WERI-Rb-1 (cell line): ENCODE results near the gene NBEA.

ENCODE experiments used
- DNase-seq: peaks from one replicate; pipeline ENCODE4 v3.0.0-alpha.2; 2020
- H3K27ac ChIP-seq: fragments of 250-450 bp; sonication (Bioruptor Pico); 2 replicates; pipeline ENCODE4 v1.5.1; 2020; ENCODE audit warnings: mild to moderate bottlenecking, moderate library complexity
- H3K27me3 ChIP-seq: fragments of 250-450 bp; sonication (Bioruptor Pico); 2 replicates; pipeline ENCODE4 v1.5.1; 2021; ENCODE audit warnings: mild to moderate bottlenecking, low read depth, moderate library complexity; ENCODE audit not compliant: insufficient read depth, severe bottlenecking
- H3K36me3 ChIP-seq: fragments of 250-450 bp; sonication (Bioruptor Pico); 2 replicates; pipeline ENCODE4 v1.5.1; 2020; ENCODE audit warnings: mild to moderate bottlenecking, moderate library complexity
- H3K4me3 ChIP-seq: 2 replicates; pipeline ENCODE4 v1.5.1; 2011; ENCODE audit warnings: low read depth, mild to moderate bottlenecking, control low read depth, low read length
- H3K9me3 ChIP-seq: fragments of 250-450 bp; sonication (Bioruptor Pico); 2 replicates; pipeline ENCODE4 v1.5.1; 2021; ENCODE audit warnings: mild to moderate bottlenecking, moderate library complexity; ENCODE audit not compliant: severe bottlenecking
- TF ChIP-seq, protein P1 (sequence below): IDR thresholded peaks from 2 replicates; pipeline ENCODE4 v1.5.1; 2011; ENCODE audit warnings: low read depth, mild to moderate bottlenecking, control low read depth, inconsistent platforms, low read length

NBEA gene

DNA sequence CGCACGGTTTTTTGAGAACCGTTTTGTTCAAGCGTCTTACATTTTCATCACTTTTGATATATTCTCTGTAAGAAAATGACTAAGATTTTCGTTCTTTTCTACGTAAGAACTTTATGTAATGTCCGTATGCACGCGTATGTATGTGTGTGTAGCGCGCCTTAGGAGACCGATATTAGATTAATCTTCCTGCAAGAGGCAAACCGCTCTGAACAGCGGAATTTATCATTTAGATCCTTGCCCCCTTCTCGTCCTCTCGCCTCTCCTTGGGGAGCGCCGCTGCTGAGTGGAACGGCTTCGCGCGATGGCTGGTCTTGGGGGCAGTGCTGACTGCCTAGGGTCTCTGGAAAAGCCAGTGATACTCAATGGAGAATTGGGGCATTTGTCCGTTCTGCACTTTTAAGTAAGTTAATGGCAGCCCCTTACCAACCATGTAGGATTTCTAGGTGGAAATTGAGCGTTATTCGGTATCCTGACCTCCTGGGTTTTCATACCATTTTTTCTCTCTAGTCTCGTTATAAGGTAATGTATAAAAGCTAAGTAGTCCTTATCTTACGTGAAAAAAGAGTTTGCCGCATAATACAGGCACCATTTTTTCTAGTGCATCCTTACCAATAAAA lies 529.7 kb downstream of the NBEA start:
- Histone ChIP-seq H3K27me3 (no peaks in the 10 kb centered on the region), H3K4me3 (peak overlapping the region; percentile 56), H3K9me3 (no peaks in the 10 kb centered on the region), H3K27ac (peak overlapping the region; percentile 97), H3K36me3 (peaks cover 42% of the 10 kb centered on the region)
- TF ChIP-seq, protein P1, sequence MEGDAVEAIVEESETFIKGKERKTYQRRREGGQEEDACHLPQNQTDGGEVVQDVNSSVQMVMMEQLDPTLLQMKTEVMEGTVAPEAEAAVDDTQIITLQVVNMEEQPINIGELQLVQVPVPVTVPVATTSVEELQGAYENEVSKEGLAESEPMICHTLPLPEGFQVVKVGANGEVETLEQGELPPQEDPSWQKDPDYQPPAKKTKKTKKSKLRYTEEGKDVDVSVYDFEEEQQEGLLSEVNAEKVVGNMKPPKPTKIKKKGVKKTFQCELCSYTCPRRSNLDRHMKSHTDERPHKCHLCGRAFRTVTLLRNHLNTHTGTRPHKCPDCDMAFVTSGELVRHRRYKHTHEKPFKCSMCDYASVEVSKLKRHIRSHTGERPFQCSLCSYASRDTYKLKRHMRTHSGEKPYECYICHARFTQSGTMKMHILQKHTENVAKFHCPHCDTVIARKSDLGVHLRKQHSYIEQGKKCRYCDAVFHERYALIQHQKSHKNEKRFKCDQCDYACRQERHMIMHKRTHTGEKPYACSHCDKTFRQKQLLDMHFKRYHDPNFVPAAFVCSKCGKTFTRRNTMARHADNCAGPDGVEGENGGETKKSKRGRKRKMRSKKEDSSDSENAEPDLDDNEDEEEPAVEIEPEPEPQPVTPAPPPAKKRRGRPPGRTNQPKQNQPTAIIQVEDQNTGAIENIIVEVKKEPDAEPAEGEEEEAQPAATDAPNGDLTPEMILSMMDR: no peak
- DNase-seq: peak; percentile 39

DNA sequence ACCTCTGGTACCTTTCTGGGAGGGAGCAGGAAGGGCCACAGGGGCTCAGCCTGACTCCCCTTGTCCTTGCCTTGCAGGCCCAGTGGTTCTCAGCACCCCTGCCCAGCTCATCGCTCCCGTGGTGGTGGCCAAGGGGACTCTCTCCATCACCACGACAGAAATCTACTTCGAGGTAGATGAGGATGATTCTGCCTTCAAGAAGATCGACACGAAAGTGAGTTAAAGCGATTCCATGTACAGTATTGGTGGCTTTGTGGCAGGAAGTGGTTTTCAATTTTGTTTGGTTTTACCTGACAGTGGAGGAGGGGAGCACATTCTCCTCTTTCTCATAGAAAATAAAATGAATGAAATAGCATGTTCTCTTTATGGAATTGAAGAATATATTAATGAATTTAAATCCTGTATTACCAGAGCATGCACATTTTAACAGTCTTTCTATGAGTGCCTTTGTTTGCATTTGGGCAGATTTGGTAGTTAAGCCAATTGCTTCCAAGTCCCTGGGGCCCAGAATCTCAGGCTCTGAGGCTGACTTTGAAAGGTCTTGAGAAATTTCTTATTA lies 530.3 kb downstream of the NBEA start:
- DNase-seq: peak; percentile 33
- no peaks in the 10 kb centered on the region for H3K9me3 ChIP-seq
- H3K27me3 ChIP-seq: no peaks in the 10 kb centered on the region
- H3K36me3 ChIP-seq: peaks cover 42% of the 10 kb centered on the region
- peak overlapping the region; percentile 97 for H3K27ac ChIP-seq
- TF ChIP-seq, protein P1: no peak
- peak overlapping the region; percentile 56 for H3K4me3 ChIP-seq

DNA sequence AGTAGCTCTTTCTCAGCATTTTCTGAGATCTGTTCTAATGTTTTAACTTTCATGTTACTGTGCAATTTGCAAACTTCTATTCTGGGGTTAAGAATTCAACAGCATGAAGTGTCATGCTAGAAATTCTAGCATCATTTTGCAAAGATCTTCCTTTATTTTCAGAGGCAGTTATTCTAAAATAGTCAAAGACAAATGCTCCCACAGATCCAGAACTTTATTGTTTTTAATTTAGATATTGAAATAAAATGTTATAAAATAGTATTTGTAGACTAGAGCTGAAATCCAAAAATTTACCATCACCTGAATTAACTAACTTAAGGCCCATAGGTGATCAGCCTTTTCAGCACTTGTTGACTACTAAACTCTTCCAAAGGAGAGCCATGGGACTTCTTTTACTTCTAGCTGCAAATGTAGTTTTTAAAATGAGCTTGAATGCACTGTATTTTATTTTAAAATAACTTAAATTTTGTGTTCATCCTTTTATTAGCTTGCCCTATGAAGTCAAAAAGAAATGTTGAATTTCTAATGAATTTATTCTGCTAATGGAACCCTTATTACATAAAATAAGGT lies 531.2 kb downstream of the NBEA start:
- Histone ChIP-seq H3K27ac (peak overlapping the region; percentile 97), H3K4me3 (peak overlapping the region; percentile 56), H3K9me3 (no peaks in the 10 kb centered on the region), H3K36me3 (peaks cover 42% of the 10 kb centered on the region), H3K27me3 (no peaks in the 10 kb centered on the region)
- no peak for DNase-seq
- TF ChIP-seq, protein P1: no peak

DNA sequence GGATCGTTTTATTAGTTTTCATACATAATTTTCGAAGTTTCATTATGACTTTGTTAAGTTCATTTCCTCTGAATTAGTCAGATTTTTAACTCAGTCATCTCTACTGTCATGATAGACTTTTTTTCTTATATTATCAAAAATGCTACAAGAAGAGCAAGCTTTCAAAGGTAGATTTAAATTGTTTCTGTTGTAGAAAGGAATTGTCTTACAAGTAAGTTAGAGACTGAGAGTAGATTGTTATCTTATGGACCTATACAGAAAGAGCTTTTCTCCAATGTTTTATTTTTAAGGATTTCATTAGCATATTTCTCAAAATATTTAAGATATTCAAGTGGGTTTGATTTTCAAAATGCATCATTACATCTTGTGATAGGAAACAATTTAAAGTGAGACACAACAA lies 531.7 kb downstream of the NBEA start:
- Histone ChIP-seq H3K27me3 (no peaks in the 10 kb centered on the region), H3K36me3 (peaks cover 42% of the 10 kb centered on the region)

DNA sequence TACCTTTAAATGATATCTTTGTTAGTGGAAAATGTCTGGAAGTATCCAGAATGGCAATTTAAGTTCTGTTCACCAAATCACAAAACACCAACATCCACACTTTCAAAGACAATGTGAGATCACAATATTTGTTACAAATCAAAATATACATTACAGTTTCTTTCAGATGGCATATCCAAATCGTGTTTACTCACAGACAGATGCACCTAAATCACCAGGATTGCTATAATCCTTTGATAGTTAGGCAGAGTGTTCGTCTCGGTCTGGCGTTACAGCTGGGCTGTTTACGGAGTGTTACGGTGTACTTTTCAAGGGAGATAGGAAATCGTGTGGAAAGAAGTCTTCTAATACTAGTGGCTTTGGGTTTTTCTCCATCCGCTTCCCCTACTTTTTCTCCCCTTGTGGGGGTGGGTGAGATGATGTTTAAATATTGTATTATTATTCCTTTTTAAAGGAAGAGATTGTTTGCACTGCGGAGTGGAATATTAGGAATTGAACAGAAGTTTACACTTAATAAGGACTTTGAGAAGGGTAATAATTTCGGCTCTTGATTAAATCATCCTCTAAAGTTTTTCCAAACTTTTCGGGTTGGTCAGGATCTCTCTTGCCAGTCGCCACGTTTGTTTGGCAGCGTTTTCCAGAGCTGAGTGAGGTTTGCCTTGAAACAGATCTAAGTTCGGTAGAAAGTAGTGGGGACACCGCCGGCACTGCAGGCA lies 532.6 kb downstream of the NBEA start:
- H3K9me3 ChIP-seq: no peaks in the 10 kb centered on the region
- peaks cover 42% of the 10 kb centered on the region for H3K36me3 ChIP-seq
- TF ChIP-seq, protein P1: no peak
- no peaks in the 10 kb centered on the region for H3K27me3 ChIP-seq
- DNase-seq: no peak
- H3K27ac ChIP-seq: peak overlapping the region; percentile 97
- peak overlapping the region; percentile 56 for H3K4me3 ChIP-seq

More for the DNA sequence above, 531.7 kb downstream of the NBEA start:
- DNase-seq: no peak
- Histone ChIP-seq H3K4me3 (peak overlapping the region; percentile 56), H3K27ac (peak overlapping the region; percentile 97), H3K9me3 (no peaks in the 10 kb centered on the region)
- TF ChIP-seq, protein P1: no peak
